H1 (cell line): ENCODE results near the gene ETNK1. TPM values are rescaled to one million over a fixed set of nuclear protein-coding genes. Genes with fewer than 3 reads are reported as not detected.

Source experiments
- USF2 ChIP-seq: IDR thresholded peaks from 2 replicates; pipeline ENCODE4 v1.6.1; 2011; ENCODE audit warnings: low read length, improper control_type of control experiment
- polyA plus RNA-seq, 7 experiments: library from polyadenylated mRNA; depleted of rRNA in 3 of 7; stranded (reverse) in 5 of 7; unstranded in 2 of 7; fragments of >200 nt in 5 of 7; fragments of 200-250 nt in 2 of 7; gene quantifications; 1 replicate in 5 of 7; 2 replicates in 1 of 7; 4 replicates in 1 of 7; pipeline versions ENCODE4 v1.2.1 to v1.2.3, GENCODE V29; 2011 to 2013; ENCODE audit warnings: missing spikeins in 2 of 7, mixed read lengths in 2 of 7
- total RNA-seq: library from RNA; stranded (reverse); fragmentation: NEBNext Ultra II Directional; extraction: Animal tissue kit (Norgen Biotek cat#: 25700); gene quantifications from 2 replicates; pipeline ENCODE4 v1.2.1, GENCODE V29; 2021

Gene ETNK1
- total and polyA plus RNA-seq, 2 of the 8 experiments (the other 6 are each of a cell fraction or from before 2014, with no cell fraction given) = 11.6 to 82.7 TPM

- TF ChIP-seq USF2 = no peak
Measured at GRCh38 chr12:22640851-22641250, 15.9 kb downstream of the ETNK1 start (continued).
